ENCODE measurements around the gene SCLT1.
"Not testable (repeated sequence)": the region's sequence is repeated elsewhere in the genome, so short reads cannot be mapped to it uniquely, and the experiment has no call there.

The SCLT1 gene

DNA sequence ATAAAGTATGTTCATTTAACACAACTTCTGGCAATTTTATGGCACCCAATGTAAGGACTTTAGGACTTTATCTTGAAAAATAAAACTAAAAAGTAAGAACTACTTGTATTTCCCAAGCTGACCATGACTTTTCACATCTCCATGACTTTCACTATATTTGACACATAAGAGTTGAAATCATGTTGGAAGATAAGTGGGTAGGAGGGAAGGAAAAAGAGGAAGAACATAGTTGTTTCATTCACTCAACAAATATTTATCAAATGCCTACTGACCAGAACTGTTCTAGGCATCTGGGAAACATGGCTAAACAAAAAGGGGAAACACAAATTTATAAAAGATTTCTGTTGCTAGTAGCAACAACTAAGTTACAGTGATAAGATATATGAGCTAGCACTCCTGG lies 16.0 kb downstream of the SCLT1 start:
- no peak for DNase-seq (ENCODE audit: low read depth in 2 of 2)

DNA sequence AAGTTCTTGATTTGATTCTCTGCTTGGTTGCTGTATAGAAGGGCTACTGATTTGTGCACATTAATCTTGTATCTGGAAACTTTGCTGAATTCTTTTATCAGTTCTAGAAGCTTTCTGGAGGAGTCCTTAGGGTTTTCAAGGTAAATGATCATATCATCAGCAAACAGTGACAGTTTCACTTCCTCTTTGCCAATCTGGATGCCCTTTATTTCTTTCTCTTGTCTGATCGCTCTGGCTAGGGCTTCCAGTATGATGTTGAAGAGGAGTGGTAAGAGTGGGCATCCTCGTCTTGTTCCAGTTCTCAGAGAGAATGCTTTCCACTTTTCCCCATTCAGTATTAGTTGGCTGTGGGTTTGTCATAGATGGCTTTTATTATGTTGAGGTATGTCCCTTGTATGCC lies 23.8 kb downstream of the SCLT1 start:
- DNase-seq (ENCODE audit: low read depth in 2 of 2), result not testable (repeated sequence)

GRCh38 chr4:129064717-129065116 lies 28.6 kb downstream of the SCLT1 start:
- DNase-seq (ENCODE audit: low read depth in 2 of 2), result no peak

DNA sequence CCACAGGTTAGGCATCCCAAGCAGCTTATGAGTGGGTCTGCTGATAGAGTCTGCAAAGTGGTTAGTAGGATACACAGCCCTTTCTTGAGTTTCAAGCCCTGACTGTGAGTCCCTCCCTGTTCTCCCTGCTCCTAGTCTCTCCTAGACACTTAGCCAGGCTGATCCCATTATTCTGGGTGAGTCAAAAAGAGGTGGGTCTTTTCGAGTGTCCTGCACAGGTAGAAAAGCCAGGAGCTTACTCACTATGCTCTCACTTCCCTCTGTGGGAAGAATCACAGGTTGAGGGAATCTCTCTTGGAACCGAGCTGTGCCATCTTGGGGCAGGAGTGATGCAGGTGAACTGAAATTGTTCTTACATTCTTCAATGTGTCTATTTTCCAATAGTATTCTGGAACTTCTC lies 29.7 kb downstream of the SCLT1 start:
- DNase-seq (ENCODE audit: low read depth in 2 of 2), result no peak

DNA sequence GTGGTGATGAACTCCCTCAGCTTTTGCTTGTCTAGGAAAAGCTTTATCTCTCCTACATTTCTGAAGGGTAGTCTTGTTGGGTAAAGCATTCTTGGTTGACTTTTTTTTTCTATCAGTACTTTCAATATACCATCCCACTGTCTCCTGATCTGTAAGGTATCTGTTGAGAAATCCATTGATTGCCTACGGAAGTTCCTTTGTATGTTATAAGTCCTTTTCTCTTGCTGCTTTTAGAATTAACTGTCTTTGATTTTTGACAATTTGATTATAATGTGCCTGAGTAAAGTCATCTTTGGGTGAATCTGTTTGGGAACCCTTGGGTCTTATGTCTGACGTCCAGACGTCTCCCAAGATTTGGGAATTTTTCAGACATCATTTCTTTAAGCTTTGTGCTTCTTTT lies 30.8 kb downstream of the SCLT1 start:
- DNase-seq (ENCODE audit: low read depth in 2 of 2), result no peak

DNA sequence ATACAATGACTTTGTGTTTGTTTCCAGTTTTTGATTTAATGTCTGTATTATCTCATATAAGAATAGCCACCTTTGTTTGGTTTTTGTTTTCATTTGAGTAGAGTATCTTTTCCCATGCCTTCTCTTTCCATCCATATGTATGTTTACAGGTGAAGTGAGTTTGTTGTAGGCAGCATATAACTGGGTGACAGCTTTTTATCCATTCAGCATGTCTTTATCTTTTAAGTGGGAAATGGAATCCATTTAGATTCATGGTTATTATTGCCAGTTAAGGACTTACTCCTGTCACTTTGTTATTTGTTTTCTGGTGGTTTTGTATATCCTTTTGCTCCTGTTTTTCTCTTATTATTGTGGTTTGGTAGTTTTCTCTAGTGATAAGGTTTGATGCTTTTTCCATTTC lies 34.3 kb downstream of the SCLT1 start:
- no peak for DNase-seq (ENCODE audit: low read depth in 2 of 2)

- DNase-seq (ENCODE audit: low read depth in 2 of 2), result no peak
Measured at GRCh38 chr4:129046055-129046959, 47.0 kb downstream of the SCLT1 start.

GRCh38 chr4:129043523-129043922 lies 49.8 kb downstream of the SCLT1 start:
- DNase-seq (ENCODE audit: low read depth in 2 of 2), result no peak

DNA sequence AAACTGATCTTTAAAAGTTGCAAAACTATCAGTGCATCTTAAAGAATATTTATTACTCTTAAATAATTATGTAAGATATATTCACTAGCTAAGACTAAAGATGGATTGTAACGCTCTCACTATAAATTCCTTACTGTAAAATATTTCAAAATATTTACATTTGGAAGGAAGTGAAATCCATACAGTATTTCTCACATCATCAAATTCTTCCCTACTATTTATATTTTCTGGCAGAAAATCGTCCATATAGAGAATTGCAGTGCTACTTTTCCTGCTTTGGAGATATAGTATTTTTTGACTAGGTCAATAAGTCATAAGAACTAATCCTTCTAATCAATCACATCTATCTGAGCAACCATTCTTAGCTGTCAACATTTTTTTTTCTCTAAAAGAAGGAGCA lies 52.9 kb downstream of the SCLT1 start:
- no peak for DNase-seq (ENCODE audit: low read depth in 2 of 2)

GRCh38 chr4:129037093-129037492 lies 56.2 kb downstream of the SCLT1 start:
- no peak for DNase-seq (ENCODE audit: low read depth in 2 of 2)

DNA sequence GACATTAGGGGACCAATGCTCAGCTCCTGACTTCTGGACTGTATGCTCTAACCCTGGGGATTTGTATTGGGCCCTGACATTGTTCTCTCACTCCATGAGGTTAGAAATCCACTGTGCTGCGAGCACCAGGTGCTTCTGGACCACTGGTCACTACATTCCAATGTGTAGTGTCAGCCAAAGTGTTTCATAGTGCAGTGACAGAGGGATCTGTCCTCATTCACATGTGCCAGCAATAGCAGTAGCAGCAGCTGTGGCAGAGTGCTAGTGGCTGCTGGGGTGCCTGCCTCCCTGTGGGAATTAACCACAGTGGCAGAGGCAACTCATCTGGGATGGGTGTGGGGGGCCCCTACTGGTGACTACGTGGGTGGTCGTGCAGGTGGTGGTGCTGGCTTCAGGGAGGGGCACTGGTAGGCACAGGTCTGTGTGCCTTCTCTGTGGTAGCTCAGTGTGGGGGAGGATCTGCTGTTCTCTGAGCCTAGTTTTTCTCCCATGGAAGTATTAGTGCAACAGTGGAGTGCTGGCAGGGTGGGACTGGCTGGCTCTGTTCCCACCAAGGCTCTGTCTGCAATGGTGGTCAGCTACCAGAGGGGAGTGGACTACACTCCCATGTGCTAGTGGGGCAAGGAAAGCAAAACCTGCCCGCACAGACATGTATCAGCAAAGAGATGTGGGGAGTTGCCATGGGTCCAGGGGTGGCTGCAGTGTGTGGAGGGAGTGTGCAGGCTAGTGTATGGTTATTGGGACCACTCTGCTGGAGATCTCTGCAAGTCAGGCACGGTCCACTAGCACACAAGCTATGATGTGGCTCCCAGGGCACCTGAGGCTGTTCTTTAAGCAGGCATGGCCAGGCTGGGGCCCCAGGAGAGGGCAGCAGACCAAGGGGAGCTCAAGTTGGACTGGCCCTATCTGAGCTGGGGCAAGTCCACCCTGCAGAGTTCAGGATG lies 78.5 kb downstream of the SCLT1 start:
- no peak for DNase-seq (ENCODE audit: low read depth in 2 of 2)

DNA sequence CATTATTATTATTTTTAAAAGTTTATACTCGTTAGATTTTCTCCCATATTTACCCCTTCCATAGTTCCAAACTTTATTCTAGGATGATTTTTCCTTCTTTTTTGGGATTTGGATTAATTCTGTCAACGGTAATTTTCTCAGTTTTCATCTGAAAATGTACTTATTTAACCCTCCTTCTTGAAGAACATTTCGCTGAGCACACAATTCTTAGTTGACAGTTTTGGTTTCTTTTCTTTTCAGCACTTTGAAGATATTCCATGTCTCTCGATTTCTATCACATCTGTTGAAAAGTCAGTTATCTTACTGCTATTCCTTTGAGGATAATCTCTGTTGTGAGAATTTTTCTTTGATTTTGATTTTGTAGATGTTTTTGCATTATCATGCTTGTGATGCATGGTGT lies 85.2 kb downstream of the SCLT1 start:
- DNase-seq (ENCODE audit: low read depth in 2 of 2), result no peak

DNA sequence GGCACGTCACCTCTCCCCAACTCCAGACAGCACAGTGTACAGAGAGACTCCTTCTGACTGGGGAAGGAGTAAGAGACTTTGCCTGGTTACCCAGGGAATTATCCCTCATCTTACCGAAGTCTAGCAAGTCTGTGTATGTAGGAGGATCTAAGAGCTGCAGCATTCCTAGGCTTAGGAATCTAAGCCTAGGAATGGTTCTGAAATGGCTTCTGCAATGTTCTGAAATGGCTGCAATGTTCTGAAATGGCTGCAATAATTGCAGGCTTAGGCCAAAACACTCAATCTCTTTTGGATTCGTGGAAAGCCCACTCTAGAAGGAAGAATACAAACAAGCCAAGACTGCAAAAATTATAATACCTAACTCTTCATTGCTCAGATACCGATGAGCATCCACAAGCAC lies 106.4 kb downstream of the SCLT1 start:
- no peak for DNase-seq (ENCODE audit: low read depth in 2 of 2)

DNA sequence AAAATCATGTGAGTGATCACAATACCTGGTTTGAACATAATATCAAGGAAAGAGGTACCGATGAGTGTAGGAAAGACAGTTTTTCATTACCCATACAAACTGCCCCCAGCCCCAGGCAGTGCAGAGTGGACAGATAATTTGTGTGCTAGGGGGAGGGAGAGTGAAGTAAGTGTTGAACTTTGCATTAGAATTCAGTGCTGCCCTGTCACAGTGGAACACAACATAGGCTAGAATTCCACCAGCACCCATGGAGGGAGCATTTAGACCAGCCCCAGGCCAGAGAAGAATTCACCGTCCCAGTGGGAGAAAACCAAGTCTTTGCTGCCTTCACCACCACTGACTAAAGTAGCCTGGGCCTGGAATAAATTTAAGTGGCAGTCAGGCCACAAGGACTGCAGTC lies 107.3 kb downstream of the SCLT1 start:
- DNase-seq (ENCODE audit: low read depth in 2 of 2), result no peak

DNA sequence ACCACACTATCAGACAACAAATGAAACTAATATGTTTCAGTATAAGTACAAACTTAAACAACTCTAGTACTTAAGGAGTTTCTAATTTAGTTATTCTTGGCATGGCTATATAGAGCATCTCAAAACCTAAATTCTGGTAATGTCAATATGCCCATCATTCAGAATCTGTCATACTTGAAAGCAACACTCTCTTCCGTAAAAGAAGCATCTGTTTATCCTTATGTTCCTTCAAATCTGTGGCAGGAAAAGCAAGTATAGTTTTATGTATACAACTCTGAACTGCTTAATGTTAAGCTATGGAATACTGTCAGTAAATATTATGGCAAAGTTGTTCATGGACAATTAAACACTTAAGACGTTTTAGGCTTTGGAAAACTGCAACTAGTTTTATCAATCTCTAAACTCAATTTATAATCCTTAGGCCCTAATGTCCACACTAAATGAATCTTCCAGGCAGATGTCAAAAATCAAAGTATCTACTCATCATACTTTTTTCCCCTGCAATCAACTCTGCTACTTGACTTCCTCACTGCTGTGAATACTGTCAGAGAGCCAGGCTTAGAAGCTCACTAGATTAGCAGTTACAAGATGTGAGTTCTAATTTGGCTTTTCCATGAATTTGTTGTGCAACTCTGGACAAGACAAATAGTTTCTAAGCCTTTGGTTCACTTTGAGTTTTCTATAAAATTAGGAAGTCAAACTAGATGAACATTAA lies 109.4 kb downstream of the SCLT1 start:
- no peak for DNase-seq (ENCODE audit: low read depth in 2 of 2)

DNA sequence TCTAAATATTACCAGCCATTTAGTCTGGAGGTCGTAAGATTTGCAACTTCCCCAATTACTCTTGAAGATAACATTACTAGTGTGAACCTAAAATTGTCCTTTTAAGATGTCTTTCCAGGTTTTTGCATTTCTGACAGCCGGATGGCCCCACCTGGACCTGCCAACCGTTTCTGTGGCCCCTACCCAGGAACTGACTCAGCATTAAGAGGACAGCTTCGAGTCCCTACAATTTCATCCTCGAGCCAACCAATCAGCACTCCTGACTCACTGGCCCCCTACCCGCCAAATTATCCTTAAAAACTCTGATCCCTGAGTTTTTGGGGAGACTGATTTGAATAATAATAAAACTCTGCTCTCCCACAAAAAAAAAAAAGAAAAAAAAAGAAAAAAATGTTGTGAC lies 112.0 kb downstream of the SCLT1 start:
- no peak for DNase-seq (ENCODE audit: low read depth in 2 of 2)

GRCh38 chr4:128980816-128981326 lies 112.5 kb downstream of the SCLT1 start:
- DNase-seq (ENCODE audit: low read depth in 2 of 2), result no peak

DNA sequence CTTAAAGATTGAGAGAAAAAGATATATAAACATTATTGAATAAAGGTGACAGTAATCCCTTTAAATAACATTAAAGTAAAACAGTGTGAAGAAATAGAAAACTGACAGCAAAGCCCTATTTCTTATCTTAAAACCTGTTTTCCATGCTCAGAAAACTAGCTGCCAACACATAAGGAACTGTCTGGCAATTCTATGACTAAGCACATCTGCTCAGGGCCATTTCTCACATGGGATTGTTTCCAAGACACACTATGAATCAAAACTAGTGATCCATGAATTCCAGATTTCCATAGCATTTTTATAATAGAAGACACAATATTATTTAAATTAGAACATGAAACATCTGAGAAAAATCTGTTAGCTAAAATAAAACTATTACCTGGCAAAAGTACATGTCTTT lies 113.4 kb downstream of the SCLT1 start:
- DNase-seq (ENCODE audit: low read depth in 2 of 2), result no peak

DNA sequence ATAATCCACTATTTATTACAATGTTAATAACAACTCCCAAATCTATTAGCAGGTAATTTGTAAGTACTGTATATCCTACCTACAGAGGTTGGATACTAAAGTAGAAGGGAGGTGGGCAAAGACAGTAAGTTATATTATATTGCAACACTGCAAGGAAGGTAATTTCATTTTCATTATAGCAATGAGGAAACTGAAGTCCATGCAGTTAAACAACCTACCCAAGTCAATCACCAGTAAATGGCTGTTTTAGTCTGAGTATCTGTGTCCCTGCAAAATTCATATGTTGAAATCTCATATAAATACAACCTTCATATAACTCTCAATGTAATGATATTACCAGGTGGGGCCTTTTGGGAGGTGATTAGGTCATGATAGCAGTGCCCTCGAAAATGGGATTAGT lies 114.4 kb downstream of the SCLT1 start:
- DNase-seq (ENCODE audit: low read depth in 2 of 2), result no peak

DNA sequence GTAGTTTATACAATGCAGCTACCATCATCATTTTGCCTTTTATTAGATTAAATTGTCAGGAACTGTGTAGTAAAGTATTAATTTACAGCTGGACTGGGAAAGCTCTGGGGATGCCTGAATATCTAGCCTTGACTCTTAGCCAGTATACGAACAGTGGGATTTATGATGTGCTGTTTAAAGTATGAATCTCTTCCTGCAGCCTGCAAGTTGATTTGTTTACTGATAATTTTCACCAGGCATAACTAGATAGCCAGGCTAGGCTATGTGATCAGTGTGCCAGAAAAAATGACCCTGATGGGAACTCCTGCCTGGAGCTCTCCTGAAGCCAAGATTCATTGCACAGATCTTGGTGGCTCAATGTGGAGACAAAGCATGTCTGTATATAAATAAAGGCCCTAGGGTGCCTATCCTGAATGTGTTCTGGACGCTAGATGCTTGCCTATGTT lies 119.2 kb downstream of the SCLT1 start:
- DNase-seq (ENCODE audit: low read depth in 2 of 2), result no peak

GRCh38 chr4:128973384-128973783 lies 120.0 kb downstream of the SCLT1 start:
- DNase-seq (ENCODE audit: low read depth in 2 of 2), result no peak

- DNase-seq (ENCODE audit: low read depth in 2 of 2), result no peak
Measured at GRCh38 chr4:128961405-128961804, 131.9 kb downstream of the SCLT1 start.
